SJSA1 (cell line): Measurements from ENCODE around the gene PRKN. TPM values are rescaled to one million over a fixed set of nuclear protein-coding genes. Genes with fewer than 3 reads are reported as not detected.
"Not testable (repeated sequence)": the region's sequence is repeated elsewhere in the genome, so short reads cannot be mapped to it uniquely, and the experiment has no call there.

Experiments used
- DNase-seq, 2 experiments: peaks; one replicate each; pipeline ENCODE4 v3.0.0-alpha.2; 2015 to 2020; ENCODE audit warnings: low spot score in 2 of 2, low read depth in 1 of 2
- H3K27ac ChIP-seq: fragments of 250-450 bp; sonication (Bioruptor Pico); 2 replicates; pipeline ENCODE4 v1.5.1; 2020; ENCODE audit warnings: mild to moderate bottlenecking, moderate library complexity
- H3K27me3 ChIP-seq: fragments of 250-450 bp; sonication (Bioruptor Pico); replicated peaks from 2 replicates; pipeline ENCODE4 v1.5.1; 2020; ENCODE audit warnings: mild to moderate bottlenecking, moderate library complexity
- H3K36me3 ChIP-seq: fragments of 250-450 bp; sonication (Bioruptor Pico); 2 replicates; pipeline ENCODE4 v1.5.1; 2020; ENCODE audit warnings: mild to moderate bottlenecking
- H3K4me1 ChIP-seq: fragments of 250-450 bp; sonication (Bioruptor Pico); replicated peaks from 2 replicates; pipeline ENCODE4 v1.6.1; 2021; ENCODE audit warnings: mild to moderate bottlenecking
- H3K4me3 ChIP-seq: fragments of 250-450 bp; sonication (Bioruptor Pico); 2 replicates; pipeline ENCODE4 v1.5.1; 2020; ENCODE audit warnings: mild to moderate bottlenecking
- H3K9me3 ChIP-seq: fragments of 250-450 bp; sonication (Bioruptor Pico); replicated peaks from 2 replicates; pipeline ENCODE4 v1.5.1; 2020; ENCODE audit warnings: mild to moderate bottlenecking
- total RNA-seq: library from RNA; depleted of rRNA; stranded (reverse); fragments of >200 nt; shearing (Covaris generic); gene quantifications from 2 replicates; pipeline ENCODE4 v1.2.3, GENCODE V29; 2014

The PRKN gene
- total RNA-seq, 1 experiment from 2014 or later = not detected

DNA sequence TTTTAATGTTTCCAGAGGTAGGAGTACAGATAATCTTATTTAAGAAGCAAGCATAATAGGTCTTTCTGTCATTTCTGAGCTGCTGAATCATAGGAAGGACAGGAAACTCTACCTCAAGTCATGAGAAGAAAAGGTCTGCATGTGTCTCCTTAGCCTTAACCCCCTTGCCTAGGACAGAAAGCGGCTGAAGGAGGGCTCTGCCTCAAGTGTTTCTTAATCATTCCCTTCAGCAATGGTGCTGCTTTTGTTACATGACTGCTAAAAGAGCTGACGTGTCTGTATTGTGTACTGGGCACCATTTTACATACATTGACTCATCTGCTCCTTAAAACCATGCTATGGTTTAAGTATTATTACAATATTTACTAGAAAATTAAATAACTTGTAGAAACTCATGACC, 889.7 kb downstream of the PRKN start:
- Histone ChIP-seq H3K36me3 (no peaks in the 10 kb centered on the region), H3K4me1 (peaks cover 9% of the 10 kb centered on the region; the same call in 1 of the 2 replicates), H3K9me3 (no peaks in the 10 kb centered on the region), H3K27ac (no peak overlapping the region), H3K27me3 (no peaks in the 10 kb centered on the region), H3K4me3 (no peak overlapping the region)
- no peak for DNase-seq

- no peak overlapping the region for H3K27ac ChIP-seq
- no peaks in the 10 kb centered on the region for H3K36me3 ChIP-seq
- peaks cover 9% of the 10 kb centered on the region; the same call in 1 of the 2 replicates for H3K4me1 ChIP-seq
- no peak overlapping the region for H3K4me3 ChIP-seq
- H3K9me3 ChIP-seq = no peaks in the 10 kb centered on the region
- no peaks in the 10 kb centered on the region for H3K27me3 ChIP-seq
- DNase-seq = no peak
Measured at GRCh38 chr6:161837449-161837735, 890.2 kb downstream of the PRKN start.

- DNase-seq = no peak
- H3K27ac ChIP-seq = no peak overlapping the region
- H3K9me3 ChIP-seq = no peaks in the 10 kb centered on the region
- H3K4me1 ChIP-seq = peaks cover 9% of the 10 kb centered on the region; the same call in 1 of the 2 replicates
- no peaks in the 10 kb centered on the region for H3K36me3 ChIP-seq
- H3K4me3 ChIP-seq = no peak overlapping the region
- H3K27me3 ChIP-seq = no peaks in the 10 kb centered on the region
Measured at GRCh38 chr6:161836643-161837448, 890.7 kb downstream of the PRKN start.

- peak in 1 of 2 experiments; percentile 16 for DNase-seq
Measured at GRCh38 chr6:161835500-161836215, 891.9 kb downstream of the PRKN start.

DNA sequence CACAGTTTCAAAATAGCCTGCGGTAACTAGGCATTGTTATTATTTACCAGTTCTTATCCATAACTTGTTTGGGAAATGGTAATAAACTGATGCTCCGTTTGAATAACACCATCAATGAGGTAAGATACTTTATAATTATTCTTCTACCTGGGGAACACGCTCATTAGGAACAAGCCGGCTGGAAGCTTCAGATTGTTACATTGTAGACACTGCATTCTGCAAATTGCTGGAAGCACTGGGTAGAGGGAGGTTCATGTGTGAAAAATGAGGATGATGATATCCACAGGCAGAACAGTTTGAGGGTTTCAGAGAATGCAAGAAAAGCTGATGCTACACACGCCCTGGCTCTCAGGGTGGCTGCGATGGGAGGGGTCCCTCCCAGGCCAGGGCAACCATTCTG, 893.1 kb downstream of the PRKN start:
- no peak overlapping the region for H3K27ac ChIP-seq
- no peak overlapping the region for H3K4me3 ChIP-seq
- H3K27me3 ChIP-seq = no peaks in the 10 kb centered on the region
- H3K9me3 ChIP-seq = no peaks in the 10 kb centered on the region
- no peaks in the 10 kb centered on the region for H3K36me3 ChIP-seq
- H3K4me1 ChIP-seq = peaks cover 9% of the 10 kb centered on the region; the same call in 1 of the 2 replicates
- no peak for DNase-seq

More at GRCh38 chr6:161835500-161836215, 891.9 kb downstream of the PRKN start:
- Histone ChIP-seq H3K9me3 (no peaks in the 10 kb centered on the region), H3K27ac (no peak overlapping the region), H3K36me3 (no peaks in the 10 kb centered on the region), H3K4me3 (no peak overlapping the region), H3K4me1 (peaks cover 9% of the 10 kb centered on the region; the same call in 1 of the 2 replicates), H3K27me3 (no peaks in the 10 kb centered on the region)

- no peak for DNase-seq
- no peaks in the 10 kb centered on the region for H3K27me3 ChIP-seq
- no peak overlapping the region for H3K4me3 ChIP-seq
- peaks cover 9% of the 10 kb centered on the region; the same call in 1 of the 2 replicates for H3K4me1 ChIP-seq
- H3K36me3 ChIP-seq = no peaks in the 10 kb centered on the region
- H3K9me3 ChIP-seq = no peaks in the 10 kb centered on the region
- H3K27ac ChIP-seq = no peak overlapping the region
Measured at GRCh38 chr6:161833099-161833860, 894.3 kb downstream of the PRKN start.

GRCh38 chr6:161832622-161833021, 894.9 kb downstream of the PRKN start:
- Histone ChIP-seq H3K27me3 (no peaks in the 10 kb centered on the region), H3K27ac (no peak overlapping the region), H3K9me3 (no peaks in the 10 kb centered on the region), H3K4me1 (peaks cover 9% of the 10 kb centered on the region; the same call in 1 of the 2 replicates), H3K4me3 (no peak overlapping the region), H3K36me3 (no peaks in the 10 kb centered on the region)
- DNase-seq = no peak

DNA sequence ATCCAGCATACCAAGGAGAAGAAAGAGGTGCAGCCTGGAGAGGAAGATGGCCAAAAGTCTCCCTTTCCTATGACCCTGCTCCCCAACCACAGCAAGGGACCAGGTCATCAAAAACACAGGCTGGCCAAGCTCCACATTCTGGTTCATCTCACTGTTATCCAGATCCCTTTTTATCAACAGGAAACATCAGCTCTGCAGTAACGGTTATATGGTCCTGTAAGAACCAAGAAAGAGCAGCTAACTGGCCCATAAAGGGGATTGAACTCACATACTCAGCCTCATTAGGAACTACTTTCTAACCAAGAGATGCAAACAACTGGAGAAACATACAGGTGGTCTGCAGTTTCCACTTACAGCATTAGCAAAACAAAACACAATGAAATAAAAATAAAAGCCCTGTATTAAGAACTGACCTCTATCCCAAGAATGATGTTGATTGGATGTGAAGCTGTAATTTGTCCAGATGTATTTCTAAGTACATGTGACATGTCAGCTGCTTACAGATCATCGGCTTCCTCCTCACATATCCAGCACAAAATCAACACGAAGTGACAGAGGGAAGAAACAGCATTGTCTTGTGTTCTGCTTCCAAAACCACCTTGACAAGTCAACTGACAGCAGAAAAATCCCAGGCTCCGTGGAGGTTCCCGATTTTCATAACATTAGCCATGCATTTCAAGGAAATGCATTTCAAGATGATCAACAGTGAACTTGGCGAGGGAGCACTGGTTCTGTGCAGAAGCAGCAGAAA, 896.5 kb downstream of the PRKN start:
- Histone ChIP-seq H3K27ac (no peak overlapping the region), H3K4me1 (peaks cover 9% of the 10 kb centered on the region; the same call in 1 of the 2 replicates), H3K9me3 (no peaks in the 10 kb centered on the region), H3K27me3 (no peaks in the 10 kb centered on the region), H3K36me3 (no peaks in the 10 kb centered on the region), H3K4me3 (no peak overlapping the region)
- no peak for DNase-seq

DNA sequence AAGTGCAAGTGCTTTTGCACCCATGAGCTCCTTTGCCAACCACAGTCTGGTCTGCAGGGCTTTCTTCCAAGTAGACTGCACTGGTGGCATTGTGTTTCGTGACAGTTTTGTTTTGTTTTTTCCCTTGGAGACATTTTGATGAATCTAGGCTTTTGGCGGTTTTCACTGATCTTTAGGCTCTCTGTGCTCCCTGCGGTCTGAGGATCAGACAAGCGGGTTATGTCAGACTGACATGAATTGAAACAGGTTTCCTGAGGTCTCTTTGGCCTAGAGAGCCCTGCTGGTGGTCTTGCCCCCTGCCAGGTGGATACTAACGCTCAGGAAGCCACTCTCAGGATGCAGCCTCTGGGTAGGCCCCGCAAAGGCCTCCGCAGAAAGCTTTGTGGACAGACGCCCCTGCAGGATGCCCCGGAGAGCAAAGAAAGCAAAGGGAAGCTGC, 898.3 kb downstream of the PRKN start:
- peak in 1 of 2 experiments; percentile 36 for DNase-seq
- H3K36me3 ChIP-seq = no peaks in the 10 kb centered on the region
- H3K4me1 ChIP-seq = no peaks in the 10 kb centered on the region
- H3K4me3 ChIP-seq = no peak overlapping the region
- no peaks in the 10 kb centered on the region for H3K27me3 ChIP-seq
- no peak overlapping the region for H3K27ac ChIP-seq
- no peaks in the 10 kb centered on the region for H3K9me3 ChIP-seq

DNA sequence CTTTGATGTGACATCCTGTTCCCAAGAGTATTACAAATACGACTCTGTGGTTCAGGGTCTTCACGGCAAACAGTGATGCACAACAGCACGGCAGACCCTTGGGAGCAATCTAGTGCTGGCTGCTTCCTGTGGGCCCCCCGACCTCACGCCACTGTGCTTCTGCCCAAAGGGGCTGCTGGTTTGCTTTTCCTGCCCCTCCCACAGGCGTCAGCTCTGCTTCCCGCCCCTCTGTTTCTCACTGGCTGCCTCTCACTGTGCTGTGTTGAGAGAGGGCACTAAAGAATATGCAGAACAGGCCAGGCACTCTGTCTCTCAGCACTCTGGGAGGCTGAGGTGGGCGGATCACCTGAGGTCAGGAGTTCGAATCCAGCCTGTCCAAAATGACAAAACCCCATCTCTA, 899.2 kb downstream of the PRKN start:
- Histone ChIP-seq H3K4me1 (no peaks in the 10 kb centered on the region), H3K9me3 (no peaks in the 10 kb centered on the region), H3K36me3 (no peaks in the 10 kb centered on the region), H3K27me3 (no peaks in the 10 kb centered on the region), H3K27ac (no peak overlapping the region), H3K4me3 (no peak overlapping the region)
- DNase-seq = no peak

DNA sequence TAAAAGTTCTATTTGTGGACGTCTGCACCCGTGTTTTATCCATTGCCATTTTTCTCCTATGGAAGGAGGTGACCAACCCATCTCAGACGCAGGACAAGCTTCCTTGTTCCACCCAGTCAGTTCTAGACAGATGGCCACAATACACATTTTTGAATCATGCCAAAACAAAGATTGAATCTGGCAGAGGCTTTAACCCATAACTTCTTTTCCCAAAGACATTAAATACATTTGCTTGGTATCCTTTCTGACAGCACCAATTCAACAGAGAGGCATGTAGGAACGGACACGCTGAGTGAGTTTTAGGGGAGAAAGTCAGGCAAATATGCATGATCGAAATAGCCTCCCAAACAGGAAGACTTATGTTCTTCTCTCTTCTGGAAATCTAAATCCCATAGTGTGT, 901.1 kb downstream of the PRKN start:
- Histone ChIP-seq H3K4me1 (no peaks in the 10 kb centered on the region), H3K4me3 (no peak overlapping the region), H3K27me3 (no peaks in the 10 kb centered on the region), H3K9me3 (no peaks in the 10 kb centered on the region), H3K27ac (no peak overlapping the region), H3K36me3 (no peaks in the 10 kb centered on the region)
- DNase-seq = no peak

DNA sequence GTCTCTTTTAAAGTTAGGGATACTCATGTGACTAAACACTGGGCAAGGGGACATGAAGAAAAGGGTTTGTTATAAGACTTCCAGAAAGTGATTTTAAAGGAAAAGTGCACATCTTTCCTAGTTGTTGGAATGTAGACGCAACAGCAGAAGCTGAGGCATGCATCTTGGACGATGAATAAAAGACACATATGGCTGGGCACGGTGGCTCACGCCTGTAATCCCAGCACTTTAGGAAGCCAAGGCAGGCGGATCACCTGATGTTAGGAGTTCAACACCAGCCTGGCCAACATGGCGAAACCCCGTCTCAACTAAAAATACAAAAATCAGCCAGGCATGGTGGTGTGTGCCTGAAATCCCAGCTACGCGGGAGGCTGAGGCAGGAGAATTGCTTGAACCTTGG, 905.4 kb downstream of the PRKN start:
- H3K27me3 ChIP-seq, H3K36me3 ChIP-seq, DNase-seq, H3K4me1 ChIP-seq, H3K9me3 ChIP-seq, H3K4me3 ChIP-seq, H3K27ac ChIP-seq: not testable (repeated sequence)

DNA sequence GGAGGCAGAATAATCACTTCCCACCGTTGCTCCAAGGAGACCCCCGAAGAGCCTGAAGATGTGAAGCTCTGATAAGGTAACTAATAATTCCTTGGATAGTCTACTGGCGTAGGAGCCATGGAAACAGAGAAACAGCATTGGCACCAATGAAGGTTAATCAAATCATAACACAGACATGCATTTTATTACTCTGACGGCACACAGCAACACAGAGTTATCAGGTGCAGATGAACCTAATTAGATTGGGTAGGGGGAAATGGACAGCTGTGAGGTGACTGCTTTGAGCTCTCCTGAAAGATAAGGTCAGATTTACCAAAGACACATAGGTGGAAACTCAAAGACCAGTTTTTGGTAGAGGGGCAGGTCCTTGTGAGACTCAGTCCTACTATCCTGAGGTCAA, 909.7 kb downstream of the PRKN start:
- Histone ChIP-seq H3K9me3 (no peaks in the 10 kb centered on the region), H3K36me3 (no peaks in the 10 kb centered on the region), H3K4me1 (no peaks in the 10 kb centered on the region), H3K27ac (no peak overlapping the region), H3K4me3 (no peak overlapping the region), H3K27me3 (no peaks in the 10 kb centered on the region)
- no peak for DNase-seq
